HG03442 (cell line): ENCODE data around the gene NGRN.
"Not testable (repeated sequence)": the region's sequence is repeated elsewhere in the genome, so short reads cannot be mapped to it uniquely, and the experiment has no call there.

Experiments used
- ATAC-seq: cut with Tn5 transposase; IDR thresholded peaks from one replicate; pipeline ENCODE4 v1.9.1; 2021; ENCODE audit warnings: mild to moderate bottlenecking, moderate library complexity; ENCODE audit not compliant: unreplicated experiment

Gene NGRN

DNA sequence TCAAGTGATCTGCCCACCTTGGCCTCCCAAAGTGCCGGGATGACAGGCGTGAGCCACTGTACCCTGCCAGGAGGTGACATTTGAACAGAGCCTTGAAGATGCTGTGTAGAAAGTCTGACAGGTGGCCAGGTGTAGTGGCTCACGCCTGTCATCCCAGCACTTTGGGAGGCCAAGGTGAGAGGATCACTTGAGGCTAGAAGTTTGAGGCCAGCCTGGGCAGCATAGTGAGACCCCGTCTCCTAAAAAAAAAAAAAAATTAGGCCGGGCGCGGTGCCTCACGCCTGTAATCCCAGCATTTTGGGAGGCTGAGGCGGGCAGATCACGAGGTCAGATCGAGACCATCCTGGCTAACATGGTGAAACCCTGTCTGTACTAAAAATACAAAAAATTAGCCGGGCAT lies 13.0 kb downstream of the NGRN start:
- ATAC-seq, result not testable (repeated sequence)

DNA sequence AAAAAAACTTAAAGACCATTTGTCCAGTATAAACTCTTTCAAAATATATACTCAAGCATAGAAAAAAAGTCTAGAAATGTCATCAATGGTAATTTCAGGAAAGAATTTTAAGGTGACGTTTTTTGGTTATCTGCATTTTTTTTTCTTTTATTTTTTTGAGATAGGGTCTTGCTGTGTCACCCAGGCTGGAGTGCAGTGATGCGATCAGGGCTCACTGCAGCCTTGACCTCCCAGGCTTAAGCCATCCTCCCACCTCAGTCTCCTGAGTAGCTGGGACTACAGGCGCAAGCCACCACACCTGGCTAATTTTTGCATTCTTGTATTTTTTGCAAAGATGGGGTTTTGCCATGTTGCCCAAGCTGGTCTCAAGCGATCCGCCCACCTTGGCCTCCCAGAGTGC lies 15.3 kb downstream of the NGRN start:
- not testable (repeated sequence) for ATAC-seq

DNA sequence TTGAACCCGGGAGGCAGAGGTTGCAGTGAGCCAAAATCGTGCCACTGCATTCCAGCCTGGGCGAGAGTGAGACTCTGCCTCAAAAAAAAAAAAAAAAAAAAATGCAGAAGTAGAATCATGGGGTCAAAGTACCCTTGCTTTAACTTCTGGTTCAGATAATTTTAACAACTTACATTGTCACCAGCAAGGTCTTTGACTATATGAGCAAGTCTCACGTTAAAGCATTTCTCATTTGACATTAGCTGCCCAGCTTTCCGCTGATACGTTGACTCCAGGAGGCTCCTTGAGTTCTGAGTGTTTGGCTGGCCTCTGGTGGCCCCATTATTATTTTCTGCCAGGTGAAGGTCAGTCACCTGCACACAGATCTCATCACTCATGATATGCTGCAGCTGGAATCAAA lies 16.2 kb downstream of the NGRN start:
- not testable (repeated sequence) for ATAC-seq

DNA sequence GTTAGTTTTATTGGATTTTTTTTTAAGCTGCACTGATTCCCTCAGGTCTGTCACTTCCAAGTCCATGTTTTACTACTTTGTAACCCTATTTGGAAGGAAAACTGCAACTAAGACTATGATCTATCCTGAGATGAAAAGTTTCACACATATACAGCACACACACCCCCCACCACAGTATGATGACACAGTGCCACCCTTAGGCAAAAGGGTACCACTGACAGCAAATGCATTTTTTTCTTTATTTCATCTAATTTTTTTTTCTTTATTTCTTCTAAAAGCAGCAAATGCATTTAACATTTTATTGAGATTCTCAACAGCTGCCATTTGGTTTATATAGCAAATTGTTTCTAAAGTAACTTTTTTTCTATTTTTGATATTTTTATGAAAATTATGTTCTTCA lies 21.2 kb downstream of the NGRN start:
- ATAC-seq, result no peak

DNA sequence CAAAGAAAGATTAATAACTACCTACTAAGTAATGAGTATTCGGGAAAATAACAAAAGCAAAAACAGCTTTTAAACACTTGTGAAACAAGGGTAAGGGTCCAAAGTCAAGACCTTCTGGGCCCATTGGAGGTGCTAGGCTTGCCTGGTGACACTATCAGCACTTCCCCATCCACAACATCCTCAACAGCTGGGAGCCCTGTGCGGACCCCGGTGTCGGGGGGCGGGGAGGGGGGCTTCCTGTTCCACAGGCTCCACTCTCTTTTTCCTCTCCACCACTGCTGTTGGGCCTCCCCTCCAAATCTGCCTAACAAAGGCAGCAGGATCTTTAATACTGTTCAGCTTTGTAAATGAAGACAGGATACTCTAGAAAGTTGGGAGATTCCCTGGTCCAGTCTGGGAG lies 21.6 kb downstream of the NGRN start:
- ATAC-seq, result no peak

DNA sequence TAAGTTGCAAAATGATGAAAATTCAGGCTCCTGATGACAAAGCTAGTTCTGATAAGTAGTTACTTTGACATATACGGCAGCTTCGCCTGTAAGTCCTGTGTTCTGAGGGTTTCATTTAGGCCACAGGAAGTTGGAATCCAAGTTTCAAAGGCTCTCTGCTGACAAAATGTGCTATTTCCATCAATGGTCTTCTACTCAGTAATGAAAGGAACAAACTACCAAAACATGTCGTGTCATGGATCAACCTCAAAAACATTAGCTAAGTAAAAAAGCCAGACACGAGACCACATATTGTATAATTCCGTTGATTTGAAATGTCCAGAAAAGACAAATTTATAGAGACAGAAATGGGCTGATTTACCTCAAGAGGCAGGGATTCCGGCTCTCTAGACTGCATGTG lies 22.5 kb downstream of the NGRN start:
- no peak for ATAC-seq

DNA sequence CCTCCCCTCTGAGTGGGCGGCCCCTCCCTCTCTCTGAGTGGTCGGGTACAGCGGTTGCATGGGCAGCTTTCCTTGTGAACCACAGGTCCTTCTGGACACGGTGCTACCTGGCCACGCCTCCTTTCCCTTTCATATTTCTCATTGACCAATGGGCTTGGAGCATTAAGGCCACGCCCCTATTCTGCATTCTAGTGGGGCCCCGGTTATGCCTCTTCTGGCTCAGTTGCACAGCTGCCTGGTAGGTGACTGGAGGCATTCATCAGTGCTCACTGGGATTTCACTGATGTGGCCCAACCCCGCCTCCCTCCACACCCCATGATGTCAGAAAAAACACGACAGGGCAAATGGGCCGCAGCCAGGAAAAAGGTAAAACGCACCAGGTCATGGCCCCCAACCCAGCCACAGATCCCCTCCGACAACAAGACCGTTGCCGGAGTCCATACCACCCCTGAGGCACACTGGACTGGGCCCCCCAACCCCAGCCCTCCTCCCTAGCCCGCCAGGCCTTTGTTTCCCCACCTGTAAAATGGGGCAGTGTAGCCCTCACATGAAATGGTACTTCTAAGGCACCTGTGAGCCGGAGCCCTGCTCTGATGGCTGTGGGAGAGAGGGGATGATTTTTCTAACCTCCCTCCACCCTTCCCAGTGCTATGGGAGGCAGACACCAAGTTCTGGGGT lies 26.3 kb downstream of the NGRN start:
- no peak for ATAC-seq

DNA sequence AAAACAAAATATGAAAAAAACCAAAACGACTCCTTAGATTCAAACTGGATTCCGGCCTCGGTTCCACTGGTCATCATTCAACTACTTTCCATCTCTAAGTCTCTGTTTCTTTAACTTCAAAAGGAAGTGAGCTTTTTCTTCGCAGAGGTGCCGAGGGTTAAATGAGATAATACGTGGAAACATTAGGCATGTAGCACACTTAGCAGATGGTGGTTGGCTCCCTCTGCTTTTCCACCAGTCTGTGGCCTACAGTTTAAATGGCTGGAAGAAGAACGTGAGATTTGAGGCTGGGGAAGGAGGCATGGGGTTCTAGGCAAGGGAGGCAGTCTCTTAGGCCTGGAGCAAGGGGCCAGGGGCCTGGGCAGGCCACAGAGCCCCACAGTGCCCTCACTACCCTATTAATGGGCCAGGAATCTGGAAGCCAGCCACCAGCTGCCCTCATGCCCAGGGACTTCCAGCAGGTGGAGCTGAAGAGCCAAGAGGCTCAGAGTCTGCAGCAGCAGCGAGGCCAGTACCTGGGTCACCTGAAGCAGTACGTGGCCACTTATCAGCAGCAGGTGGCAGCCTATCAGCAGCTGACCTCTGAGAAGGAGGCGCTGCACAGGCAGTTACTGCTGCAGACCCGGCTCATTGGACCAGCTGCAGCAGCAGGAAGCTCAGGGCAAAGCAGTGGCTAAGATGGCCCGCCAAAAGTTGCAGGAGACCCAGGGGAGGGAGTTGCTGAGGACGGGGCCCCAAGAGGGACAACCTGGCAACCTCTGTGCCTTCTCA lies 27.8 kb downstream of the NGRN start:
- not testable (repeated sequence) for ATAC-seq

DNA sequence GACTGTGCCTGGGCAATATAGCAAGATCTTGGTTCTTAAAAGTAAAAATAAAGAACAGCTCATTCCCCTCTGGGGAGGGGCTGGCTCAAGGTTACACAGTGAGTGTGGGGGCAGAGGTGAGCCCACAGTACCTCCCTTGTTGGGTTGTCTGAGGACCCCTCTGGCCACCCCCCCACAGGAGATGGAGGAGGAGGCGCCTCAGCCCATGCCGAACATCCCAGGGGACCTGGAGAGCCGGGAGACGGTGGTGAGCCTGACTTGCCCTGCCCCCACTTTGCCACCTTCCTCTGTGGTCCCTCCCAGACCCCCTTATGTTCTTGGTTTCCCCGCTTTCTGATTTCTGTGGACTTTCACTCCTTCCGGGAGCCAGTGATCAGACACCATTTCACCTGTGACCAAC lies 28.7 kb downstream of the NGRN start:
- ATAC-seq, result no peak

DNA sequence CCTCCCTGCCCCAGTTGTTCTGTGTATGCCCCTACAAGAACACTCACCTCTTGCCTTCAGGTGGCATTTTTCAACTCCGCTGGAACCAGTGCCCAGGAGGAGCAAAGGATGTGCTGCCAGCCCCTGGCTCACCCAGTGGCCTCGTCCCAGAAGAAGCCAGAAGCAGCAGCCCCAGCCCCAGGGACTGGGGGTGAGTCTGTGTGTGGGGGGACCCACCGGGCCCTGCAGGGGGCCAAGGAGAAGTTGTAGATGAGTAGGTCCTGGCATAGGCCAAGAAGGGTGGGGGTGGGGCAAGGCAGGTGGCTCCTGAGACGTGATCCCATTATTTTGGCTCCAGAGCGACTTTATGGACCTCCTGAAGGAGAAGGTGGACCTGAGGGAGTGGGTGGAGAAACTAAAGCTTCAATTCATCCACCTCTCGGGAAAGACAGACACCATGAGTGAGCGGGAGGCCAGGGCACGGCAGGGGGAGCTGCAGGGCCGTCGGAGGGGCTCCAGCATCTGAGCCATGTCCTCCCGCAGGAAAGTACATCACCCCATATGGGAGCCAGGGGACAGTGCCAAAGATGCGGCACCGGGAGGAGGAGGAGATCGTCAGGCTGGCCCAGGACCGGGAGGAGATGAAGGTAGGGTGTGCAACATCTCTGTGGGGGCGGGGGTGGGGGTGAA lies 29.3 kb downstream of the NGRN start:
- no peak for ATAC-seq

DNA sequence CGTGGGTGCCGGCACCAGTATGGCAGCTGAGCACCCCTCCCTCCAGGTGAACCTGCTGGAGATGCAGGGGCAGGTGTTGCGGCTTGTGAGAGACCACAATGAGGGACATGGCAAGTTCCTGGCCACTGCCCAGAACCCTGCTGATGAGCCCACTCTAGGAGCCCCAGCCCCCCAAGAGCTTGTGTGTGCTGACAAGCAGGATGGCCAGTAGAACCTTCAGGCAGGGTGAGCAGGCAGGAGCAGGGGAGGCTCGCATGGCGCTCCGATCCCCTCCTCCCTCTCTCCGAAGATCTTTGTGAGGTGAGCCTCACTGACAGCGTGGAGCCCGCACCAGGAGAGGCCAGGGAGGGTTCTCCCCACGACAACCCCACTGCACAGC lies 29.8 kb downstream of the NGRN start:
- ATAC-seq, result no peak

DNA sequence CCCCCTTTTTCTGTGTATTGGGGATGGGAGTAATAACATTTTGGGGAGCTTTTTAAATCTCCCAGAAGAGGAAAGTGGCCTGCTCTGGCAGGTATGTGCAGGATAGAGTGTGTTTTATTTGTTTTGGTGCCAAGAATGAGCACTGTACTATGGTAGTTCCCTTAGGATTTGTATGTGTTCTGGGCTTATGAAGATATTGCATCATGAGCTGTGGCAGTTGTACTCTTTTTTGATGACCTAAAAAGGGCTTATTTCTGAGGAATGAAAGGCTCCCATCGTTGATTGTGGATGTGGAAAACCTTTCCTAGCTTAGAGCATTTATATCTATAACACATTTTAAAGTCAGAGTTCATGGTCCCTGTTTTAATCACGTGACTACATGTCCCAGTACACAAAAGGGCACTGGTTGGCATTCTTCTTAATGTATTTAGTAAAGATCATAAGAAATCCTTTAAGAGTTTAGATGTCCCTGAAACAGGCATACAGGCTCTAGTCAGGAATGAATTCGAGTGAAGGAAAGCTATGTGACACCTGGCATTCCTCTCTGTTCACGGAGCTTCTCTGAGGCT lies 30.9 kb downstream of the NGRN start:
- not testable (repeated sequence) for ATAC-seq

DNA sequence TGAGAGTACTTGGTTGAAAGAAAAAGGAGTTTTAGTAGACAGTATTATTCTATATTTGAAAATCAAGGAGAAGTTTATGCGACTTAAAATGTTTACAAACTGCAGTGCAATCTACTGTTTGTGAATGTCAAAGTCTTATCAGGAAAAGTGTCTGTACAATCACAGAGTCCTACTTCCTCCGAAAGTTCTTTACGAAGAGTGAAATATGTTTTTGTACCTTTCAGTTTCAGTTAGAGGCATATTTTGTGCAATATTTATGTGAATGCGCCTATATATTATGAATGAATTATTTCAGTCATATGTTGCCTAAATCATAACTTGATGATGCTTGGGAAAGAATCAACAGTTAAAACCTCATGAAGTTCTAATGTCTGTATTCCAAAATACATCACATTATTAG lies 31.5 kb downstream of the NGRN start:
- ATAC-seq, result no peak

DNA sequence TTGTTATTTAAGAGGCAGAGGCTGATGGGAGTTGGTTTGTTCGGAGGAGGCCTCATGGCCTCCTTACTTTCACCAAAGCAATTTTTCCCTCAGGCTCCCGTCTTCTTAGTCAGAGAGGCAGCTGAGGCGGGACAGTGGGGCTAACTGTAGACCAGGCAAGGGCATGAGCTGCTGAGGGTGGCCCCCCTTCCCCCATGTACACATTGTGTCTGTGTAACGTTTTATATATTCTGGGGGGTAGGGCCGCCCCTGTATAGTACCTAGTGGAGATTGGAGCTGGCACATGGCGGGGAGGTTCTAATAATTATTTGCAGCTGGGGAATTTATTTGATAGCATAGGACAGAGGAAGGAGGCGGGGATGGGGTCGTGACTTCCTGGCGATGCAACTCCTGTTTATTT lies 35.1 kb downstream of the NGRN start:
- no peak for ATAC-seq

DNA sequence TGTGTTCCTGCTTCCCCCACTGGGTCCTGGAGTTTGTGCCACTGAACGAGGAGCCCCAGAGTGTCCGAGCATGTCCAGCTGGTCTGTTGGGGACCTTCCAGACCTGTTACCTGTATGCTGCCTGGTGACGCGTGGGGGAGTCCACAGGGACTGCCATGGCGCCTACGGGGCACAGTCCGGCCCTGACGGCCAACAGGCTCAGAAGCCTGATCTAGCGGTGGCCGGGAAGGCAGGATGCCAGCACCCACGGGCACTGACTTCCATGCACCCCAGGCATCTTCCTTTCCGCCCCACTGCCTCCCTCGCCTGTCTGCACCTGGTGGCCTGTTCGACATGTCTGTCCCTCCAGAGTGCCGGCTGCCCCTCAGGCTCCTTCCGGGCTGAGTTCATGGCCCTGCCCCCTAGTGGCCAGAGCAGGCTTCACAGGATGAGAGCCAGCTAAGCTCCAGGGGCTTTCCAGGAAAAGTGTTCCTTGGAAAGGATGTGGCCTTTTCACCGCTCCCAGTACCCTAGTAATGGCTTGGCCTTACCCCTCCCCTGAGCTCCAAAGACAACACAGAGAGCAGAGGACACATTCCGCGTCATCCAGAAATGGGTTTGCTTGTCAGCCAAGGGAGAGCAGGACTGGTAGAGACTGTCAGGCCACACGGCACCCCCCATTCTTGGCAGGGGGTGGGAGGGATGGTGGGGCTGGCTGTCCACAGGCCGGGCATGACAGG lies 35.7 kb downstream of the NGRN start:
- ATAC-seq, result no peak

DNA sequence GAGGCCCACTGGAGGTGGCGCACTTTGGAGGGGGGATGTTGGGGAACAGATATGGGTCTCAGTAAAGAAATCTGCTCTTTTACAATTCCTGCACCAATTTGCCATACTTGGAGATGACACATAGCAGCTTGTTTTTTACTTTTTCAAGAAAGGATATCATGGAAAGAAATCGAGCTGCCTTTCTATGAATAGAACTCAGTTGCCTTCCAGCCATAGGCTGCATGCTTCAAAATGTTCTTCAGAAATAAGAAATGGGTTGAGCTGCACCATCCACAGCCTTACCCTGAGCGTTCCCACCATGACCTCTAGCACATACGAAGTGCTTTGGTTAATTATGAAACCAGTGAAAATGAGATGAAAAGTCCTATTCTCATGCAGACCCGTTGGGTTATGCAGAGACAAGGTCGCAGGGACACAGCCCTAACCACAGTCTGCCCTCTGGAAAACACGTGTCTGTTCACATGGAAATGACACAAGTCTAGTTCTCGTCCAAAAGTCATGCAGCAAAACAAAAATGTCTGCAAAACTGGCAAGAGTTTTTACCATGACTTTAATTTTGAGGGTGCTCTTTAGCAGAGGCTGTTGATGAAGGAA lies 36.3 kb downstream of the NGRN start:
- ATAC-seq, result no peak

DNA sequence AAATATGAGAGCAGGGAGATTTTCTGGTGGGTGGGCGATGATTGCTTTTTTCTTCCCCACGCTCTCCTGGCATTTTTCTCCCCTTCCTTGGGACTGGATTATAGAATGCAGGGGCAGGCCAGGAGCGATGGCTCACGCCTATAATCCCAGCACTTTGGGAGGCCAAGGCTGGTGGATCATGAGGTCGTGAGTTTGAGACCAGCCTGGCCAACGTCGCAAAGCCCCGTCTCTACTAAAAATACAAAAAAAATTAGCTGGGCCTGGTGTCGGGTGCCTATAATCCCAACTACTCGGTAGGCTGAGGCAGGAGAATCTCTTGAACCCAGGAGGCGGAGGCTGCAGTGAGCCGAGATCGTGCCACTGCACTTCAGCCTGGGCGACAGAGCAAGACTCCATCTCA lies 39.9 kb downstream of the NGRN start:
- ATAC-seq, result not testable (repeated sequence)

DNA sequence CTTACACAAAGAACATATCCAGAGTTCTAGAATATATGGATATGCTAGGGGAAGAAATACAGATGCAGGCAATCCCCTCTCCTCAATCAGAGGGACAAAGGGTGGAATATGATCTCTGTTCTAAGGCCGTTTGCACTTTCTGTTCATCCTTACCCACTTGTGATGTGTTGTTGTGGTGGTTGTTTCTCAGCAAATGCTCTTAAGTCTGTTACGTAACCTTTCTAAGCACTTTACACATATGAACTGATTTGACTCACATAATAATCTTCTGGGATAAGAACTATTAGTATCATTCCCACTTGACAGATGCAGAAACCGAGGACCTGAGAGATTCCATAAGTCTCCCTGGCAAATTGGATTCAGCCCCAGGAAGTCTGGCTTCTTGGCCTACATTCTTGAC lies 40.5 kb downstream of the NGRN start:
- no peak for ATAC-seq

DNA sequence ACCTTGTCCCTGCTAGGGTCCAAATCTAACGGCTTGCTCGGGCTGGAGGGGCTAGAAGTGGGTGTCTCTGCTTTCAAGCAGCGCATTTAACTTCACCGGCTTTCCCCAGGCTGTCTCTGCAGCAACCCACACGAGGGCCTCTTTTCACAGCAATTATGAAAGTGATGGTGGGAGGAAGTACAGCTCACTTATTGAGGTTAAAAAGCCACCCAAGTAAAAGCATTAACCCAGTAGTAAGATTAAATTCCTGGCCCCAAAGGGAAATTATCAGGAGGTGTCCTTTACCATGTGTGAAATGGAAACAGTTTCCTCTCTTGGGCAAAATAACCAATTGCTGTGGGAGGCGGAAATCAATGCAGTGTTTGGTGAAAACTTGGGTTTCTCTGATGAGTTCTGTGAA lies 41.1 kb downstream of the NGRN start:
- ATAC-seq, result no peak

DNA sequence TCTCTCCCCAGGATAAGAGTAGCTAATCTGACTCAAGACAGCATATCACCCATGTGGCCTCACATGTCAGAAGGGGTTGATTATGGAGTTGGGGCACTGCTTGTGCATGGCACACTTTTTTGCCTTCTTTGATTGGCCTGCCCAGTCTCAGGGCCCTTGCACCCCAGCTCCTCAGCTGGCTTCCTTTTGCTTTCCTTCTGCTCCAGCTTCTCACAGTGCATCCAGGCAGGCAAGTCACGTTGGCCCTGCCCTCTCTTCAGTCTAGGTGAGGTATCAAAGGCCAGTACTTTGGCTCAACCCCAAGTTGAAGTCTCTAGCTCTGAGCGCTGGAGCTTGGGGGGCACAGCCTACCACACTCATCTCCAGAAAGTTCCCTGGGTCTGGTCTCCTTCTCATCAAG lies 42.2 kb downstream of the NGRN start:
- no peak for ATAC-seq

DNA sequence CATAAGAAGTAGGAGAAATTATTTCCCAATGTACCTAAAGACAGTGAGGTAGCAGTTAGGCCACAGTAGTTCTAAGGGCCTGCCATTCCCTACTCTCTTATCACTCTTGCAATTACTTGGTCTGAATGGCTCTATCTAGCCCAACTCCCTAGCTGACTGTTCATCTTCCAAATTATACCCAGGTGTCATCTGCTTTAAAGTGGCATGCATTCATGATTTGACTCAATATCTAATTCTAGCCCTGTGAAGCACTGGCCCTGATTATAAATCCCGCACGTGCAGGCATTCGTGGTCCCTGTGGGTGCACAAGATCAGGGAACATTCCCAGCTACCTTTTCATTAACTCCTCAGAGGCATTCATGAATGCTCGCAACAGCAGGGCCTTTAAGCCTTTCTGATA lies 43.5 kb downstream of the NGRN start:
- no peak for ATAC-seq
